ENCODE data around the gene GPATCH2L.

- TF ChIP-seq CTCF (conservative IDR thresholded peaks at IDR 0.05 in 1 of 2, IDR thresholded peaks at IDR 0.05 in 1 of 2; ENCODE audit: extremely low read depth in 1 of 2, insufficient read depth in 1 of 2, low read depth in 1 of 2, low read length in 2 of 2) (no peak), EZH2 (IDR thresholded peaks at IDR 0.05; ENCODE audit: borderline replicate concordance, low read length) (no peak)
Observed at GRCh38 chr14:76253111-76253510, 101.4 kb downstream of the GPATCH2L start.
